Coronary artery (tissue), 2 donors: ENCODE results near the gene CDX2.
A peak's percentile ranks its signal among the peaks of the same experiment; 100 is the strongest.

ENCODE experiments used
- DNase-seq: peaks from one replicate; pipeline ENCODE4 v3.0.0-alpha.2; 2017; ENCODE audit warnings: low spot score
- H3K27ac ChIP-seq, 2 donors: fragments of 200-600 bp; sonication (generic); one replicate each; pipeline ENCODE4 v1.5.1; 2016 to 2019
- H3K4me3 ChIP-seq: fragments of 200-600 bp; sonication (generic); 2 replicates; pipeline ENCODE4 v1.5.1; 2016; ENCODE audit warnings: mild to moderate bottlenecking, moderate library complexity
- TF ChIP-seq, protein P1 (sequence below): fragments of 200-600 bp; sonication (generic); IDR thresholded peaks from one replicate; pipeline ENCODE4 v1.5.1; 2019; ENCODE audit warnings: antibody characterized with exemption

The CDX2 gene

DNA sequence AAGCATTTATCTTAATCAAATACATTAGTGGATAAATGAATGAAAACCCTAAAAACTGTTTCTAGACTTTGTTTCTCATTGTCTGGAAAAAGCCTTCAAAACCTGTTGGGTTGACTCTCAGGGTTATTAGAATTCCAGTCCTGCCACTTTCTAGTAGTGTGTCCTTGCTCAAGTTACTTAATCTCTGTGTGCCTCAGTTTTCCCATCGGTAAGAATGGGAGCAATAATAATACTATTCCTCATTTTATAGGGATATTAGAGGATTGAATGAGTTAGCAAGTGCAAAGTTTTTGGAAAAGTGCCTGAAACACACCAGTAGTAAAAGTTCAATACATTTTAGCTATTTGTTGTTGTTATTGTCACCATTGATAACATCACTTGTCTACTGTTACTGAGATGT, 16.5 kb upstream of the CDX2 start:
- TF ChIP-seq, protein P1, sequence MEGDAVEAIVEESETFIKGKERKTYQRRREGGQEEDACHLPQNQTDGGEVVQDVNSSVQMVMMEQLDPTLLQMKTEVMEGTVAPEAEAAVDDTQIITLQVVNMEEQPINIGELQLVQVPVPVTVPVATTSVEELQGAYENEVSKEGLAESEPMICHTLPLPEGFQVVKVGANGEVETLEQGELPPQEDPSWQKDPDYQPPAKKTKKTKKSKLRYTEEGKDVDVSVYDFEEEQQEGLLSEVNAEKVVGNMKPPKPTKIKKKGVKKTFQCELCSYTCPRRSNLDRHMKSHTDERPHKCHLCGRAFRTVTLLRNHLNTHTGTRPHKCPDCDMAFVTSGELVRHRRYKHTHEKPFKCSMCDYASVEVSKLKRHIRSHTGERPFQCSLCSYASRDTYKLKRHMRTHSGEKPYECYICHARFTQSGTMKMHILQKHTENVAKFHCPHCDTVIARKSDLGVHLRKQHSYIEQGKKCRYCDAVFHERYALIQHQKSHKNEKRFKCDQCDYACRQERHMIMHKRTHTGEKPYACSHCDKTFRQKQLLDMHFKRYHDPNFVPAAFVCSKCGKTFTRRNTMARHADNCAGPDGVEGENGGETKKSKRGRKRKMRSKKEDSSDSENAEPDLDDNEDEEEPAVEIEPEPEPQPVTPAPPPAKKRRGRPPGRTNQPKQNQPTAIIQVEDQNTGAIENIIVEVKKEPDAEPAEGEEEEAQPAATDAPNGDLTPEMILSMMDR: no peak
- Histone ChIP-seq H3K4me3 (no peak overlapping the region), H3K27ac (no peak overlapping the region)
- DNase-seq: no peak

GRCh38 chr13:27982361-27982760, 13.2 kb upstream of the CDX2 start:
- H3K4me3 ChIP-seq: no peak overlapping the region
- TF ChIP-seq, protein P1: no peak
- no peak overlapping the region for H3K27ac ChIP-seq
- DNase-seq: no peak

GRCh38 chr13:27981006-27981708, 12.0 kb upstream of the CDX2 start:
- DNase-seq: peak; percentile 62
- Histone ChIP-seq H3K4me3 (no peak overlapping the region), H3K27ac (no peak overlapping the region)
- TF ChIP-seq, protein P1: no peak

- Histone ChIP-seq H3K4me3 (peak overlapping the region; percentile 29), H3K27ac (no peak overlapping the region)
- TF ChIP-seq, protein P1: no peak
- no peak for DNase-seq
These were observed 11.3 kb upstream of the CDX2 start for GRCh38 chr13:27980280-27980998.

DNA sequence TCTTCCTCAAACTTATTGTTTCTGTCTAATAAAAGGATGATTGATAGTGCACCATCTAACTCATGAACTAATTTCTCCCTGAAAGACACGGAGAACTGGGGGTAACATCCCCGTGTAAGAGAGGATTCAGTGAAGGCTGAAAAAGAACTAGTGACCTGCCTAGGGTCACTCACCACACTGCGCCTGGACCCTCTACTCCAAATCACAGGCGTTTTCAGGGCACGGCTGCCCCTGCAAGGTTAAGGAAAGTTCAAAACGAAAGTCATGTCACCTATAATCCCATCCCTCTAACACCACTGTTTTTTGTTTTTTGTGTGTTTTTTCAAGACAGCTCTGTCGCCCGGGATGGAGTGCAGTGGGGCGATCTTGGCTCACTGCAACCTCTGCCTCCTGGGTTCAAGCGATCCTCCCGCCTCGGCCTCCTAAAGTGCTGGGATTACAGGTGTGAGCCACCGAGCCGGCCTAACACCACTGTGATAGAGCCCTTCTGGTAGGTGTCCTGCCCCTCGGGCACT, 10.7 kb upstream of the CDX2 start:
- TF ChIP-seq, protein P1: no peak
- Histone ChIP-seq H3K4me3 (peak overlapping the region; percentile 29), H3K27ac (no peak overlapping the region)
- no peak for DNase-seq

GRCh38 chr13:27979001-27979643, 10.0 kb upstream of the CDX2 start:
- DNase-seq: no peak
- Histone ChIP-seq H3K27ac (no peak overlapping the region), H3K4me3 (peak overlapping the region; percentile 29)
- TF ChIP-seq, protein P1: no peak
